ENCODE results near the gene ELMO1. TPM values are rescaled to one million over a fixed set of nuclear protein-coding genes. Genes with fewer than 3 reads are reported as not detected.

Gene ELMO1
- total and polyA plus RNA-seq, 2 of the 13 experiments (the other 11 are each of a cell fraction or from before 2014, with no cell fraction given) = 0.11 to 0.17 TPM

DNA sequence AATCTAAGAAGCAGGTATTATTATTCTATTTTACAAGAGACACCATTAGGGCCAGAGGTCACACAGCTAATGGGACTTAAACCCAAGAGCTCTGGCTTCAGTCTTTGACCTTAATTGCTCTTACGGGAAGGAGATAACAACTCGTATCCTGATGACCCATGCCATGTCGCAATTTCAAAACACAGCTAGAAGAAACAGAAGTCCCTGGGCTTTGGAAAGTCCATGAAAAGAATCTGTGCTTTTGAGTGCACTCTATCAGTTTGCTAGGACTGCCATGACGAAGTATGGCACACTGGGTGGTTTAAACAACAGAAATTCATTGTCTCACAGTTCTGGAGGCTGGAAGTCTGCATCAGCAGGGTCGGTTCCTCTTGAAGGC is 476.5 kb downstream of the ELMO1 start (continued):
- TF ChIP-seq, protein P1, sequence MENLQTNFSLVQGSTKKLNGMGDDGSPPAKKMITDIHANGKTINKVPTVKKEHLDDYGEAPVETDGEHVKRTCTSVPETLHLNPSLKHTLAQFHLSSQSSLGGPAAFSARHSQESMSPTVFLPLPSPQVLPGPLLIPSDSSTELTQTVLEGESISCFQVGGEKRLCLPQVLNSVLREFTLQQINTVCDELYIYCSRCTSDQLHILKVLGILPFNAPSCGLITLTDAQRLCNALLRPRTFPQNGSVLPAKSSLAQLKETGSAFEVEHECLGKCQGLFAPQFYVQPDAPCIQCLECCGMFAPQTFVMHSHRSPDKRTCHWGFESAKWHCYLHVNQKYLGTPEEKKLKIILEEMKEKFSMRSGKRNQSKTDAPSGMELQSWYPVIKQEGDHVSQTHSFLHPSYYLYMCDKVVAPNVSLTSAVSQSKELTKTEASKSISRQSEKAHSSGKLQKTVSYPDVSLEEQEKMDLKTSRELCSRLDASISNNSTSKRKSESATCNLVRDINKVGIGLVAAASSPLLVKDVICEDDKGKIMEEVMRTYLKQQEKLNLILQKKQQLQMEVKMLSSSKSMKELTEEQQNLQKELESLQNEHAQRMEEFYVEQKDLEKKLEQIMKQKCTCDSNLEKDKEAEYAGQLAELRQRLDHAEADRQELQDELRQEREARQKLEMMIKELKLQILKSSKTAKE (CRISPR knock-in tag; IDR thresholded peaks at IDR 0.05; ENCODE audit: borderline replicate concordance) = peak; percentile 38; the same call in 1 of the 2 replicates
- TF ChIP-seq ISL2 (CRISPR knock-in tag; IDR thresholded peaks at IDR 0.05) (peak; percentile 99), RORA (CRISPR knock-in tag; IDR thresholded peaks at IDR 0.05) (no peak), NR2F6 (IDR thresholded peaks at IDR 0.05) (peak; percentile 95), NR2F6 (CRISPR knock-in tag; IDR thresholded peaks at IDR 0.05) (peak; percentile 98), BRCA1 (CRISPR knock-in tag; IDR thresholded peaks at IDR 0.05) (no peak), CAMTA2 (CRISPR knock-in tag; IDR thresholded peaks at IDR 0.05; ENCODE audit: borderline replicate concordance) (no peak), PHF20 (CRISPR knock-in tag; IDR thresholded peaks at IDR 0.05) (no peak; the same call in 1 of the 2 replicates), HNF1A (IDR thresholded peaks at IDR 0.05; ENCODE audit: low read depth) (peak; percentile 79; the same call in 1 of the 2 replicates), HNF1A (CRISPR knock-in tag; IDR thresholded peaks at IDR 0.05; ENCODE audit: borderline replicate concordance) (peak; percentile 42; the same call in 1 of the 2 replicates)
- TF ChIP-seq, protein P2, sequence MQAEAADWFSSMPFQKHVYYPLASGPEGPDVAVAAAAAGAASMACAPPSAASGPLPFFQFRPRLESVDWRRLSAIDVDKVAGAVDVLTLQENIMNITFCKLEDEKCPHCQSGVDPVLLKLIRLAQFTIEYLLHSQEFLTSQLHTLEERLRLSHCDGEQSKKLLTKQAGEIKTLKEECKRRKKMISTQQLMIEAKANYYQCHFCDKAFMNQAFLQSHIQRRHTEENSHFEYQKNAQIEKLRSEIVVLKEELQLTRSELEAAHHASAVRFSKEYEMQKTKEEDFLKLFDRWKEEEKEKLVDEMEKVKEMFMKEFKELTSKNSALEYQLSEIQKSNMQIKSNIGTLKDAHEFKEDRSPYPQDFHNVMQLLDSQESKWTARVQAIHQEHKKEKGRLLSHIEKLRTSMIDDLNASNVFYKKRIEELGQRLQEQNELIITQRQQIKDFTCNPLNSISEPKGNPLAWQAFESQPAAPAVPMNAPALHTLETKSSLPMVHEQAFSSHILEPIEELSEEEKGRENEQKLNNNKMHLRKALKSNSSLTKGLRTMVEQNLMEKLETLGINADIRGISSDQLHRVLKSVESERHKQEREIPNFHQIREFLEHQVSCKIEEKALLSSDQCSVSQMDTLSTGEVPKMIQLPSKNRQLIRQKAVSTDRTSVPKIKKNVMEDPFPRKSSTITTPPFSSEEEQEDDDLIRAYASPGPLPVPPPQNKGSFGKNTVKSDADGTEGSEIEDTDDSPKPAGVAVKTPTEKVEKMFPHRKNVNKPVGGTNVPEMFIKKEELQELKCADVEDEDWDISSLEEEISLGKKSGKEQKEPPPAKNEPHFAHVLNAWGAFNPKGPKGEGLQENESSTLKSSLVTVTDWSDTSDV (CRISPR knock-in tag; IDR thresholded peaks at IDR 0.05) = no peak
- TF ChIP-seq, protein P3, sequence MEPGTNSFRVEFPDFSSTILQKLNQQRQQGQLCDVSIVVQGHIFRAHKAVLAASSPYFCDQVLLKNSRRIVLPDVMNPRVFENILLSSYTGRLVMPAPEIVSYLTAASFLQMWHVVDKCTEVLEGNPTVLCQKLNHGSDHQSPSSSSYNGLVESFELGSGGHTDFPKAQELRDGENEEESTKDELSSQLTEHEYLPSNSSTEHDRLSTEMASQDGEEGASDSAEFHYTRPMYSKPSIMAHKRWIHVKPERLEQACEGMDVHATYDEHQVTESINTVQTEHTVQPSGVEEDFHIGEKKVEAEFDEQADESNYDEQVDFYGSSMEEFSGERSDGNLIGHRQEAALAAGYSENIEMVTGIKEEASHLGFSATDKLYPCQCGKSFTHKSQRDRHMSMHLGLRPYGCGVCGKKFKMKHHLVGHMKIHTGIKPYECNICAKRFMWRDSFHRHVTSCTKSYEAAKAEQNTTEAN (CRISPR knock-in tag; conservative IDR thresholded peaks at IDR 0.05) = peak; percentile 45; the same call in 1 of the 2 replicates
- TF ChIP-seq, protein P4, sequence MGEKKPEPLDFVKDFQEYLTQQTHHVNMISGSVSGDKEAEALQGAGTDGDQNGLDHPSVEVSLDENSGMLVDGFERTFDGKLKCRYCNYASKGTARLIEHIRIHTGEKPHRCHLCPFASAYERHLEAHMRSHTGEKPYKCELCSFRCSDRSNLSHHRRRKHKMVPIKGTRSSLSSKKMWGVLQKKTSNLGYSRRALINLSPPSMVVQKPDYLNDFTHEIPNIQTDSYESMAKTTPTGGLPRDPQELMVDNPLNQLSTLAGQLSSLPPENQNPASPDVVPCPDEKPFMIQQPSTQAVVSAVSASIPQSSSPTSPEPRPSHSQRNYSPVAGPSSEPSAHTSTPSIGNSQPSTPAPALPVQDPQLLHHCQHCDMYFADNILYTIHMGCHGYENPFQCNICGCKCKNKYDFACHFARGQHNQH (CRISPR knock-in tag; IDR thresholded peaks at IDR 0.05) = peak; percentile 28; the same call in 1 of the 2 replicates
- TF ChIP-seq, protein P5, sequence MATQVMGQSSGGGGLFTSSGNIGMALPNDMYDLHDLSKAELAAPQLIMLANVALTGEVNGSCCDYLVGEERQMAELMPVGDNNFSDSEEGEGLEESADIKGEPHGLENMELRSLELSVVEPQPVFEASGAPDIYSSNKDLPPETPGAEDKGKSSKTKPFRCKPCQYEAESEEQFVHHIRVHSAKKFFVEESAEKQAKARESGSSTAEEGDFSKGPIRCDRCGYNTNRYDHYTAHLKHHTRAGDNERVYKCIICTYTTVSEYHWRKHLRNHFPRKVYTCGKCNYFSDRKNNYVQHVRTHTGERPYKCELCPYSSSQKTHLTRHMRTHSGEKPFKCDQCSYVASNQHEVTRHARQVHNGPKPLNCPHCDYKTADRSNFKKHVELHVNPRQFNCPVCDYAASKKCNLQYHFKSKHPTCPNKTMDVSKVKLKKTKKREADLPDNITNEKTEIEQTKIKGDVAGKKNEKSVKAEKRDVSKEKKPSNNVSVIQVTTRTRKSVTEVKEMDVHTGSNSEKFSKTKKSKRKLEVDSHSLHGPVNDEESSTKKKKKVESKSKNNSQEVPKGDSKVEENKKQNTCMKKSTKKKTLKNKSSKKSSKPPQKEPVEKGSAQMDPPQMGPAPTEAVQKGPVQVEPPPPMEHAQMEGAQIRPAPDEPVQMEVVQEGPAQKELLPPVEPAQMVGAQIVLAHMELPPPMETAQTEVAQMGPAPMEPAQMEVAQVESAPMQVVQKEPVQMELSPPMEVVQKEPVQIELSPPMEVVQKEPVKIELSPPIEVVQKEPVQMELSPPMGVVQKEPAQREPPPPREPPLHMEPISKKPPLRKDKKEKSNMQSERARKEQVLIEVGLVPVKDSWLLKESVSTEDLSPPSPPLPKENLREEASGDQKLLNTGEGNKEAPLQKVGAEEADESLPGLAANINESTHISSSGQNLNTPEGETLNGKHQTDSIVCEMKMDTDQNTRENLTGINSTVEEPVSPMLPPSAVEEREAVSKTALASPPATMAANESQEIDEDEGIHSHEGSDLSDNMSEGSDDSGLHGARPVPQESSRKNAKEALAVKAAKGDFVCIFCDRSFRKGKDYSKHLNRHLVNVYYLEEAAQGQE (IDR thresholded peaks at IDR 0.05; ENCODE audit: borderline replicate concordance in 1 of 2, low read depth in 1 of 2, low read length in 2 of 2) = peak in 1 of 2 experiments; percentile 68; a peak in 2 of 4 replicates

Measured in HepG2 (cell line).